Skin epidermis (tissue), 12 donors: ENCODE measurements around the gene MTA1.

ENCODE experiments used
- H3K27ac ChIP-seq, 21 experiments: fragments of 200-600 bp; sonication (generic) in 11 of 21; one replicate each; pipeline ENCODE4 v1.5.0; 2020; ENCODE audit warnings: mild to moderate bottlenecking in 3 of 21, inconsistent platforms in 2 of 21, moderate library complexity in 2 of 21
- H3K4me3 ChIP-seq, 7 experiments: fragments of 200-600 bp; sonication (generic) in 2 of 7; one replicate each; pipeline ENCODE4 v1.5.0; 2020; ENCODE audit warnings: inconsistent platforms in 2 of 7, mild to moderate bottlenecking in 2 of 7, moderate library complexity in 1 of 7

Gene MTA1

GRCh38 chr14:105436891-105437722 lies 17.5 kb downstream of the MTA1 start:
- H3K27ac ChIP-seq, result no peak overlapping the region
- H3K4me3 ChIP-seq, result no peak overlapping the region

- Histone ChIP-seq H3K4me3 (no peak overlapping the region), H3K27ac (no peak overlapping the region)
Observed at GRCh38 chr14:105437723-105438500, 18.3 kb downstream of the MTA1 start.

- no peak overlapping the region for H3K4me3 ChIP-seq
- H3K27ac ChIP-seq, result no peak overlapping the region
Observed at GRCh38 chr14:105439179-105439578, 19.6 kb downstream of the MTA1 start.

GRCh38 chr14:105439710-105440553 lies 20.3 kb downstream of the MTA1 start:
- no peak overlapping the region for H3K4me3 ChIP-seq
- no peak overlapping the region for H3K27ac ChIP-seq

GRCh38 chr14:105440554-105440900 lies 20.9 kb downstream of the MTA1 start:
- H3K4me3 ChIP-seq, result no peak overlapping the region
- H3K27ac ChIP-seq, result no peak overlapping the region

GRCh38 chr14:105440992-105441391 lies 21.4 kb downstream of the MTA1 start:
- no peak overlapping the region for H3K4me3 ChIP-seq
- no peak overlapping the region for H3K27ac ChIP-seq

- Histone ChIP-seq H3K27ac (no peak overlapping the region), H3K4me3 (no peak overlapping the region)
Observed at GRCh38 chr14:105442125-105442524, 22.5 kb downstream of the MTA1 start.

- H3K27ac ChIP-seq, result no peak overlapping the region
- H3K4me3 ChIP-seq, result no peak overlapping the region
Observed at GRCh38 chr14:105442834-105443233, 23.2 kb downstream of the MTA1 start.

GRCh38 chr14:105444859-105445258 lies 25.2 kb downstream of the MTA1 start:
- Histone ChIP-seq H3K27ac (no peak overlapping the region), H3K4me3 (no peak overlapping the region)

- H3K4me3 ChIP-seq, result no peak overlapping the region
- no peak overlapping the region for H3K27ac ChIP-seq
Observed at GRCh38 chr14:105445290-105445689, 25.7 kb downstream of the MTA1 start.

GRCh38 chr14:105445901-105446845 lies 26.5 kb downstream of the MTA1 start:
- Histone ChIP-seq H3K27ac (no peak overlapping the region), H3K4me3 (no peak overlapping the region)

- Histone ChIP-seq H3K27ac (no peak overlapping the region), H3K4me3 (no peak overlapping the region)
Observed at GRCh38 chr14:105446971-105447370, 27.3 kb downstream of the MTA1 start.

GRCh38 chr14:105447651-105448640 lies 28.3 kb downstream of the MTA1 start:
- peak overlapping the region in 5 of 21 experiments; percentile 12 to 36 (median 28) for H3K27ac ChIP-seq

GRCh38 chr14:105448706-105449111 lies 29.1 kb downstream of the MTA1 start:
- no peak overlapping the region for H3K4me3 ChIP-seq
- H3K27ac ChIP-seq, result peak overlapping the region in 5 of 21 experiments; percentile 12 to 36 (median 28)

More at GRCh38 chr14:105447651-105448640, 28.3 kb downstream of the MTA1 start:
- no peak overlapping the region for H3K4me3 ChIP-seq

- no peak overlapping the region for H3K4me3 ChIP-seq
- H3K27ac ChIP-seq, result peak overlapping the region in 2 of 21 experiments; percentile 28 to 33
Observed at GRCh38 chr14:105449276-105450122, 29.9 kb downstream of the MTA1 start.

- Histone ChIP-seq H3K4me3 (no peak overlapping the region), H3K27ac (no peak overlapping the region)
Observed at GRCh38 chr14:105450123-105450505, 30.5 kb downstream of the MTA1 start.
